ENCODE results near the gene NDEL1. TPM values are rescaled to one million over a fixed set of nuclear protein-coding genes. Genes with fewer than 3 reads are reported as not detected.

NDEL1 gene
- polyA plus RNA-seq, 3 donors = 29.8 to 58.3 (median 39.7) TPM

DNA sequence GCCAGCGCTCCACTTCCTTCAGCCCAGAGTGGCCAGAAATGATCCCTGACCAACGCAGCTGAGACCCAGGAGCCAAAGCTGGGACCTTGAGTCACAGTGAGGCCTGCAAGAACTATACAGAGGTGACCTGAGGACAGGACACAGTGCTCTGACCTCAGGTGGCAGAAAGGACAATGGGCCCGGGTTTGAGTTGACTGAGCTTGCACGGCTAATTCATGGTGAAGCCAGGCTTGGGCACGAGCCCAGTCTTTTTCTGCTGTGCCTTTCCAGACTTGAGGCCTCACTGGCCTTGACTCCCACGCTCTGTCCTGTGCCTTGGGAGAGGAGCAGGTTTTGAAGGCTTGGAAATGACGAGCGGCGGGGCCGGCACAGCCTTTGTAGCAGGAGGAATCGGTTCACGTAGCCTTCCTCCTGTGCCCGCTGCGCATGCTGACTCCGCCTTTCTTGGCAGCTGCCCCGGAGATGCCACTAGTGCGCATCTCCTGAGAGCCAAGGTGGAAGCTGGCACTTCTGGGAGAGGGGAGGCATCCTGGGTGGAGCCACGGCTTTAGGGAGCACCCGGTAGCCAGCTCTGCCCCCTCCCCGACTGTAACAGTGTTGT is 34.9 kb downstream of the NDEL1 start:
- Histone ChIP-seq H3K27ac (ENCODE audit: low read depth in 1 of 2, low read length in 2 of 2) (no peak overlapping the region), H3K36me3 (replicated peaks in 1 of 2; ENCODE audit: control insufficient read depth in 1 of 2, insufficient read depth in 2 of 2, low read length in 2 of 2) (peaks cover 73 to 98% of the 10 kb centered on the region in 2 donors), H3K4me2 (replicated peaks; ENCODE audit: extremely low read depth, low read length, poor library complexity, severe bottlenecking) (no peak overlapping the region), H3K9ac (ENCODE audit: insufficient read depth, low read length, poor library complexity, severe bottlenecking) (no peak overlapping the region), H3K4me3 (replicated peaks in 1 of 3; ENCODE audit: low read depth in 2 of 3, low read length in 3 of 3) (no peak overlapping the region), H3K79me2 (ENCODE audit: insufficient read depth, low read length) (peaks cover 9% of the 10 kb centered on the region), H4K20me1 (ENCODE audit: insufficient read depth, low read length) (peaks cover 67% of the 10 kb centered on the region), H3K4me1 (ENCODE audit: control insufficient read depth in 1 of 2, insufficient read depth in 2 of 2, low read length in 2 of 2) (no peaks in the 10 kb centered on the region), H3K27me3 (ENCODE audit: control insufficient read depth in 2 of 2, insufficient read depth in 2 of 2, low read length in 2 of 2) (no peaks in the 10 kb centered on the region), H2AFZ (ENCODE audit: insufficient read depth, low read depth, low read length, poor library complexity, severe bottlenecking) (no peak overlapping the region), H3K9me3 (replicated peaks in 1 of 2; ENCODE audit: control insufficient read depth in 1 of 2, insufficient read depth in 1 of 2, low read length in 2 of 2) (no peaks in the 10 kb centered on the region)
- intact Hi-C loops (cut with micrococcal nuclease) = no loop called here
- Mint-ChIP-seq H3K27ac (peak overlapping the region in 4 of 7 donors; percentile 19 to 50 (median 36)), H3K4me1 (no peaks in the 10 kb centered on the region), H3K9me3 (no peaks in the 10 kb centered on the region), H3K36me3 (peaks cover 83 to 94% of the 10 kb centered on the region in 2 donors), H3K27me3 (ENCODE audit: low read depth in 3 of 3) (no peaks in the 10 kb centered on the region), H3K4me3 (no peak overlapping the region)
- 95% methylated on average over 20 of the region's 20 CpGs for WGBS (ENCODE audit: insufficient coverage)
- TF ChIP-seq, protein P1, sequence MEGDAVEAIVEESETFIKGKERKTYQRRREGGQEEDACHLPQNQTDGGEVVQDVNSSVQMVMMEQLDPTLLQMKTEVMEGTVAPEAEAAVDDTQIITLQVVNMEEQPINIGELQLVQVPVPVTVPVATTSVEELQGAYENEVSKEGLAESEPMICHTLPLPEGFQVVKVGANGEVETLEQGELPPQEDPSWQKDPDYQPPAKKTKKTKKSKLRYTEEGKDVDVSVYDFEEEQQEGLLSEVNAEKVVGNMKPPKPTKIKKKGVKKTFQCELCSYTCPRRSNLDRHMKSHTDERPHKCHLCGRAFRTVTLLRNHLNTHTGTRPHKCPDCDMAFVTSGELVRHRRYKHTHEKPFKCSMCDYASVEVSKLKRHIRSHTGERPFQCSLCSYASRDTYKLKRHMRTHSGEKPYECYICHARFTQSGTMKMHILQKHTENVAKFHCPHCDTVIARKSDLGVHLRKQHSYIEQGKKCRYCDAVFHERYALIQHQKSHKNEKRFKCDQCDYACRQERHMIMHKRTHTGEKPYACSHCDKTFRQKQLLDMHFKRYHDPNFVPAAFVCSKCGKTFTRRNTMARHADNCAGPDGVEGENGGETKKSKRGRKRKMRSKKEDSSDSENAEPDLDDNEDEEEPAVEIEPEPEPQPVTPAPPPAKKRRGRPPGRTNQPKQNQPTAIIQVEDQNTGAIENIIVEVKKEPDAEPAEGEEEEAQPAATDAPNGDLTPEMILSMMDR (IDR thresholded peaks at IDR 0.05) = no peak
- DNase-seq = no peak

DNA sequence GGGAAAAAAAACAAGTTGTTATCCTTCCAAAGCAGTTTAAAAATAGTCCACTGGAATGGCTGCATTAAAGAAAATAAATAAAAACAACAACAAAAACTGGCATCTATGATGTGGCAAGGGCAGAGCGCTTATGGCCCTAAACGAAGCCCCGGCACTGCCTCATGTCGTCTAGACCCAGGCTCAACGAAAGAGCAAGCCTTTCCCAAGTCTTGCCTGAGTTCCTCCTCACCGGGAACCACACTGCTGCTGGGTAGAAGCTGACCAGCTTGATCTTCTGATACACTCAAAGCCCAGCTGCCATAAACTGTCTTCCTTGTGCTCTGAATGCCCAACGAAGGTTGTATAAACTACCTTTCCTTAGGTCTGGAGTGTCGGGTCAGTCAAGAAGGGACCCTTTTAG is 37.0 kb downstream of the NDEL1 start:
- no peak overlapping the region for H3K27ac Mint-ChIP-seq
- H3K27me3 Mint-ChIP-seq (ENCODE audit: low read depth in 3 of 3) = no peaks in the 10 kb centered on the region
- Histone ChIP-seq H2AFZ (ENCODE audit: insufficient read depth, low read depth, low read length, poor library complexity, severe bottlenecking) (no peak overlapping the region), H3K9me3 (replicated peaks in 1 of 2; ENCODE audit: control insufficient read depth in 1 of 2, insufficient read depth in 1 of 2, low read length in 2 of 2) (no peaks in the 10 kb centered on the region), H4K20me1 (ENCODE audit: insufficient read depth, low read length) (peaks cover 49% of the 10 kb centered on the region), H3K9ac (ENCODE audit: insufficient read depth, low read length, poor library complexity, severe bottlenecking) (no peak overlapping the region), H3K4me3 (replicated peaks in 1 of 3; ENCODE audit: low read depth in 2 of 3, low read length in 3 of 3) (no peak overlapping the region), H3K27me3 (ENCODE audit: control insufficient read depth in 2 of 2, insufficient read depth in 2 of 2, low read length in 2 of 2) (no peaks in the 10 kb centered on the region), H3K27ac (ENCODE audit: low read depth in 1 of 2, low read length in 2 of 2) (no peak overlapping the region), H3K36me3 (replicated peaks in 1 of 2; ENCODE audit: control insufficient read depth in 1 of 2, insufficient read depth in 2 of 2, low read length in 2 of 2) (peaks cover 58 to 97% of the 10 kb centered on the region in 2 donors), H3K4me2 (replicated peaks; ENCODE audit: extremely low read depth, low read length, poor library complexity, severe bottlenecking) (no peak overlapping the region), H3K79me2 (ENCODE audit: insufficient read depth, low read length) (no peaks in the 10 kb centered on the region), H3K4me1 (ENCODE audit: control insufficient read depth in 1 of 2, insufficient read depth in 2 of 2, low read length in 2 of 2) (no peaks in the 10 kb centered on the region)
- peaks cover 0 to 3% (median 0%) of the 10 kb centered on the region in 7 donors for H3K9me3 Mint-ChIP-seq
- TF ChIP-seq, protein P1 (IDR thresholded peaks at IDR 0.05) = no peak
- no peak for DNase-seq
- WGBS (ENCODE audit: insufficient coverage) = 100% methylated on average over 7 of the region's 8 CpGs
- H3K36me3 Mint-ChIP-seq = peaks cover 80 to 93% of the 10 kb centered on the region in 2 donors
- no peaks in the 10 kb centered on the region for H3K4me1 Mint-ChIP-seq
- intact Hi-C loops (cut with micrococcal nuclease) = no loop called here
- H3K4me3 Mint-ChIP-seq = no peak overlapping the region
